MCF 10A (cell line): Measurements from ENCODE around the gene NR1H2. TPM values are rescaled to one million over a fixed set of nuclear protein-coding genes. Genes with fewer than 3 reads are reported as not detected.

Experiments
- Bru-seq: library from RNA; stranded (reverse); fragments of 400-500 nt; gene quantifications from one replicate; lab custom pipeline; 2021; lab: Mats Ljungman, UMichigan
- BruChase-seq, 2 experiments: library from RNA; stranded (reverse); fragments of 400-500 nt; gene quantifications; one replicate each; lab custom pipeline; 2021; lab: Mats Ljungman, UMichigan
- BruUV-seq: library from RNA; stranded (reverse); fragments of 400-500 nt; replicated peaks from 2 replicates; lab custom pipeline; 2021; lab: Mats Ljungman, UMichigan
- CTCF ChIA-PET: fragments of 300-600 bp; sonication (Branson Sonifier 250); formaldehyde crosslinking; extraction: SDS; loops from one replicate; lab custom pipeline; 2021; ENCODE audit warnings: antibody characterized with exemption, inconsistent platforms; lab: Yijun Ruan, JAX
- POLR2A ChIA-PET: fragments of 300-600, 350-650 bp; sonication (Branson Sonifier 250); formaldehyde crosslinking; extraction: SDS; loops from one replicate; lab custom pipeline; 2020; ENCODE audit warnings: antibody characterized with exemption, inconsistent platforms; lab: Yijun Ruan, JAX
- DNase-seq: peaks from one replicate; pipeline ENCODE4 v3.0.0-alpha.2; 2018; ENCODE audit not compliant: unreplicated experiment
- H3K27ac Mint-ChIP-seq: one replicate; pipeline ENCODE4 v1.8.0; 2022; ENCODE audit warnings: mild to moderate bottlenecking, low read depth, mixed read lengths; ENCODE audit not compliant: unreplicated experiment
- H3K27me3 Mint-ChIP-seq: one replicate; pipeline ENCODE4 v1.8.0; 2022; ENCODE audit warnings: mixed read lengths; ENCODE audit not compliant: insufficient read depth, unreplicated experiment
- H3K36me3 Mint-ChIP-seq: one replicate; pipeline ENCODE4 v1.8.0; 2022; ENCODE audit warnings: mild to moderate bottlenecking, moderate library complexity, mixed read lengths; ENCODE audit not compliant: insufficient read depth, unreplicated experiment
- H3K4me1 Mint-ChIP-seq: one replicate; pipeline ENCODE4 v1.8.0; 2022; ENCODE audit warnings: mixed read lengths; ENCODE audit not compliant: insufficient read depth, unreplicated experiment
- H3K4me3 Mint-ChIP-seq: one replicate; pipeline ENCODE4 v1.8.0; 2022; ENCODE audit warnings: mild to moderate bottlenecking, moderate library complexity, mixed read lengths; ENCODE audit not compliant: unreplicated experiment
- H3K9me3 Mint-ChIP-seq: one replicate; pipeline ENCODE4 v1.8.0; 2022; ENCODE audit warnings: mixed read lengths; ENCODE audit not compliant: unreplicated experiment
- CTCF ChIP-seq: fragments of 200-600 bp; IDR thresholded peaks from one replicate; pipeline ENCODE4 v1.8.0; 2022; ENCODE audit warnings: antibody characterized with exemption, mild to moderate bottlenecking; ENCODE audit not compliant: unreplicated experiment
- intact Hi-C: fragments of 100-400 bp; cut with micrococcal nuclease; formaldehyde crosslinking; loops from 2 replicates; pipeline ENCODE4 v1.14.1; 2022
- long read RNA-seq: library from polyadenylated mRNA; stranded (forward); transcript quantifications from one replicate; pipeline ENCODE4 v2.0.0, GENCODE V29; 2022
- total RNA-seq: library from RNA; stranded (reverse); gene quantifications from 2 replicates; pipeline ENCODE4 v1.2.3, GENCODE V29; 2022

Gene NR1H2
- total RNA-seq (62.0 and 65.7 TPM in 2 replicates), Bru-seq, nascent RNA (percentile 70 among the genes with signal in this experiment), BruChase-seq, experiment 1, labeled RNA remaining after a 6-hour chase (percentile 91 among the genes with signal in this experiment), BruChase-seq, experiment 2, labeled RNA remaining after a 2-hour chase (percentile 76 among the genes with signal in this experiment)
- long read RNA-seq, transcript NR1H2-211 (10 exons, 1,830 nt): minor isoform, 6 of 291 reads
- long read RNA-seq, transcript NR1H2-201 (10 exons, 1,998 nt): major isoform, 238 of 291 reads
- long read RNA-seq, partial matches to known transcripts: 10 of 291 reads
- long read RNA-seq, other reads (novel, unspliced or antisense): 37 of 291 reads

GRCh38 chr19:50376166-50377050 is at the start of gene NR1H2:
TSS of gene NR1H2 (plus strand) at chr19:50376457. CDS start at chr19:50377606, 1,149 bp downstream.
- Mint-ChIP-seq H3K4me3 (peak within 1 kb of the TSS; percentile 100), H3K27ac (peak within 1 kb of the TSS; percentile 100), H3K36me3 (peaks cover 41% of the 10 kb centered on the region), H3K9me3 (no peaks in the 10 kb centered on the region), H3K4me1 (peaks cover 5% of the 10 kb centered on the region), H3K27me3 (no peaks in the 10 kb centered on the region)
- no peak for TF ChIP-seq CTCF
- ChIA-PET CTCF (interaction anchor here (0.6 to 1.8 kb wide), 3 partner anchors 8 to 86 kb away, joined by 3 to 7 read pairs (median 3); no protein-coding TSS in a partner anchor), POLR2A (interaction anchor here (0.6 to 2.5 kb wide), 5 partner anchors 8 to 418 kb away, joined by 3 to 19 read pairs (median 4); partner anchors contain the start of genes JOSD2 and POLD1)
- no TSS peak for BruUV-seq
- intact Hi-C loops: loop anchor here (2.0 kb wide), 1 partner anchor 76 kb away; no protein-coding TSS in a partner anchor
- peak; percentile 97 for DNase-seq

GRCh38 chr19:50327013-50327412 is 49.2 kb upstream of the NR1H2 start:
- H3K4me3 Mint-ChIP-seq: no peak overlapping the region
- intact Hi-C loops: no loop called here
- H3K4me1 Mint-ChIP-seq: no peaks in the 10 kb centered on the region
- POLR2A ChIA-PET: no interaction called here
- BruUV-seq: no TSS peak
- H3K36me3 Mint-ChIP-seq: no peaks in the 10 kb centered on the region
- CTCF ChIA-PET: interaction anchor here (0.7 kb wide), 1 partner anchor 20 kb away, joined by 4 read pairs; no protein-coding TSS in a partner anchor
- H3K27me3 Mint-ChIP-seq: peaks cover 46% of the 10 kb centered on the region
- H3K9me3 Mint-ChIP-seq: peaks cover 41% of the 10 kb centered on the region
- no peak overlapping the region for H3K27ac Mint-ChIP-seq
- no peak for TF ChIP-seq CTCF
- DNase-seq: no peak

GRCh38 chr19:50327461-50328223 is 48.6 kb upstream of the NR1H2 start:
- POLR2A ChIA-PET: no interaction called here
- no peaks in the 10 kb centered on the region for H3K4me1 Mint-ChIP-seq
- no TSS peak for BruUV-seq
- H3K9me3 Mint-ChIP-seq: peaks cover 35% of the 10 kb centered on the region
- no peak for TF ChIP-seq CTCF
- H3K4me3 Mint-ChIP-seq: no peak overlapping the region
- CTCF ChIA-PET: interaction anchor here (0.7 kb wide), 1 partner anchor 19 kb away, joined by 4 read pairs; no protein-coding TSS in a partner anchor
- intact Hi-C loops: no loop called here
- DNase-seq: no peak
- H3K36me3 Mint-ChIP-seq: no peaks in the 10 kb centered on the region
- H3K27ac Mint-ChIP-seq: no peak overlapping the region
- H3K27me3 Mint-ChIP-seq: peaks cover 52% of the 10 kb centered on the region
